NCI-H128 (cell line): ENCODE results near the gene ZHX3.
"Not testable (repeated sequence)": the region's sequence is repeated elsewhere in the genome, so short reads cannot be mapped to it uniquely, and the experiment has no call there.

Experiments used
- DNase-seq: peaks from one replicate; lab custom pipeline; 2025; ENCODE audit not compliant: unreplicated experiment; lab: John Stamatoyannopoulos, UW

ZHX3 gene

DNA sequence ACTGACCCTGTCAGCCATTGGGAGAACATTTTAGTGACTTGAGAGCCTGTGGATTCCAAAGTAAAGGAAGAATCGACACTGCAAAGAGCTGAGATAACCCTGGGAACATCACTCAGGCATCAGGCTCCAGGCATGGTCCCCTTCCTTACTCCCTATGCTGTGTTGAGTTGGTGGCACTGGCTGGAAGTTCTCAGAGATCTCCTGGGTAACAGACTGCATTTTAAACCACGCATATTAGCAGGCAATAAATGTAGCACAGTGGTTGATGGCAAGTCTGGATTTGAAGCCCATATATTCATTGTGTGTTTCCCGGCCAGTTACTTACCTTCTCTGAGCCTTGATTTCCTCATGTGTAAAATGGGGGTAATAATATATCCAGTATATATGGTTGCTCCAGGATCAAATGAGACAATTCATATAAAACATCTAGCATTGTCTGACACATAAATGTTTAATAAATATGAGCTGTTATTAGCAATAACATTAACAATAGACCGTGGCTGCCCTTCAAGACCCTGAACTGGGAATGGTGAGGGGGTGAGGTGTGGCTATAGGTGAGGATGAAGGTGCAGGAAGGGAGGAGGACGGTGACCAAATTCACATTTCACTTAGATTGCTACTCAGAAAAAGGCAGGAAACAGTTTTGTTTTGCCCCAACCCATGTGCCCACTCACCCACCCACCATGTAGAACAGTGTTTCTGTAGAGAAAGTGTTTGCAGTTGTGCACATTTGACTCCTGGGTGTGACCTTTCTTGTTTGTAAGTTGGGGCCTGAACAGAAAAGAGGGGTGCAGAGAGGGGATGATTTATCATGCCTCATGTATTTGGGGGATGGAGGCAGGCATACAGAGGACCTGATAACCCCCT lies 178.1 kb downstream of the ZHX3 start:
- DNase-seq: no peak

DNA sequence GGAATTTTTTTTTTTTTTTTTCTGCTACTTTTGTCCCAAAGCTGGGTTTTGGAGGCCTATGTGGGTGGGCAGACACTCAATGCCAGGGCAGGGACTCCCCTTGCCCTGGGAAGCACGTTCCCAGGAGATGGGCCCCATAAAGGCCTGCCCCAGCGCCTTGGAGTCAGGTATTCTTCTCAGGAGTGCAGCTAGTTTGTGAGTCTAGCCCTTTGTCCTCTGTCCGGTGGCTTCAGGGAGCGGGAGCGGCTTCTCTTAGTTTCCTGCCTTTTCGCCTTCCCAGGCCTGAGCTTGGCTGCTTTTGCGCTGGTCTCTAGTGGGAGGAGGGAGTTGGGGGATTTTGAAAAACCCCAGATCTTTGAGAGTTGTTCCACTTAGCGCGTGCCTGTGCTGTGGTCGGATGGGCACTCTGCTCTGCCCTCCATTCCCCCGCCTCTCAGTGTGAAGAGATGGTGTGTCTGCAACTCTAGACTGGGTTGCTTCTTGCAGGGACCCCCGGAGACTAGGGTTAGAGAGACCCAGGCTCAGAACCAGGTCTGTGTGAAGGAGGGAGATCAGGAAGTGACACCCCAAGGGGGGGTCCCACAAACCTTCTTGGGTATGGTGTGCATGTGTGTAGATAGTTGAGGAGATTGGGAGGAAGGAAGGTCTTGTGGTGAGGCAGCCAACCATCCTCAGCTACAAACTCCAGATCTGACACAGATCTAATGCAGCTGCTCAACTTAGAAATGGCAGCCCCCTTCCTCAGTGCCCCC lies 178.9 kb downstream of the ZHX3 start:
- no peak for DNase-seq

DNA sequence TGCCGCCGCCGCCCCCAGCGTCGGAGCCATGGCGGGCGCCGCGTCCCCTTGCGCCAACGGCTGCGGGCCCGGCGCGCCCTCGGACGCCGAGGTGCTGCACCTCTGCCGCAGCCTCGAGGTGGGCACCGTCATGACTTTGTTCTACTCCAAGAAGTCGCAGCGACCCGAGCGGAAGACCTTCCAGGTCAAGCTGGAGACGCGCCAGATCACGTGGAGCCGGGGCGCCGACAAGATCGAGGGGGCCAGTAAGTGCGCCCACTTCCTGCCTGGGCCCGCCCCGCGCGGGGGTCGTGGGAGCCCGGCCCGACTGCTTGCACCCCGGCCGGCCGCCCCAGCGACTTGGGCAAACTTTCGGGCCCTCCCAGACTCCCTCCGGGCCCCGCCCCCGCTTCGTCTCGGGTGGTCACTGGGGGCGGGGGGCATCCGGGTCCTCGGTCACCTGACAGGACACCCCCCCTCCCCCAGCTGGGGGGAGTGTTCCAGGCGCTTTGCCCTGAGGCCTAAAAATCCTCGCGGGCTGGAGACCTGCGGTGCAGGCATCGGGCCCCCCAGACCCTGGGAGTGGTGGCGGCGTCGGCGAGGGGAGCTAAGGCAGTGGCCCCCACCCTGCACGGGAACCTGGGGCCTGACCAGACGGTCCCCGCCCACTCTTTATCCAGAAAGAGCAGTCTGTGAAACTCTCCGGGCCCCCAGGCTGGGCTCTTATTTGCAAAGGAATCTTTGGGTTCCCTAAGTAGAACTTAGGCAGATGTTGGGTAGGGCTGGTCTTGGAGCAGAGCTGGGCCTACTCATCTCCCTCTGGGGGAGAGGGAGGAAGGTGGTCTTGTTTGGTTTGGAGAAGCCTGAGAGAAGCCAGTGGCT lies 179.7 kb downstream of the ZHX3 start:
- DNase-seq: peak; percentile 28

DNA sequence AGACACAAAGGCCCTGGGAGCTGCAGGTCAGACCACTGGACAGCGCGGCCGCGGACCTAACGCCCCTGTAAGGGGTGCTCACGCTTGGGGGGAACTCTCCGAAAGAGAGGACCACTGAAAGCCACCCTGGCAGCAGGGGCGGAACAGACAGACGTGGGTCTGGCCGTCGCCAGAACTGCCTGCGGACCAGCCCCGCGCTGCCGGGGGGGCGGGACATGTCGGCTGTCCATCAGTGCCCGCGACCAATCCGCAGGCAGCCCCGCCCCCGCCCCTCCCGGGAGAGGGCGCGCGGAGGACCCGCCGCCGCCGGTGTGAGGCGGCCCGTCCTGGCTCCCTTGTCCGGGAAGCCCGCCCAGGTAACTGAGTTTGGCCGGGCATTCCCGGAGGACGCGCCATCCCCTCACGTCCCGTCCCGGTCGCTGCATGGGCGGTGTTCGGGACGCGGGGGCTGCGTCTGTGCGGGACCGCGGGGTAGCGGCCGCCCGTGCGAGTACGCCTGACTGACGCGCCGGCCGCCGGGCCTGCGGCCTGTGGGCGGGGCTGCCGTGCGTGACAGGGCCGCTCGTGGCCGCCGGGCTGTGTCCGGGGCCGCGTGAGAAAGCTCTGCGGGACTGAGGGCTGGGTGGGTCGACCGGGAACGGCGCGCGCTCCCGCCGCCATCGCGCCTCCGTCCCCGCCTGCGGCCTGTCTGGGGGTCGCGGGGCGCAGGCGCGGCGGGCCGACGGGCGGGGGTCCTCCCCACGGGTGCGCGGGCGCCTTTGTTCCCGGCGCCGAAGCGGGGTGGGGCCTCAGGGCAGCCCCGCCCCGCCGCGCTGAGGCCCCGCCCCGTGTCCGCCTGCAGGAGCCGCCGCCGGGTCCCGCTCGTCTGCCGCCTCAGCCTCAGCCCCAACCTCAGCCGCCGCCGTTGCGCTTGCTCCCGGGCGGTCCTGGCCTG lies 180.6 kb downstream of the ZHX3 start, which contains the start of gene PLCG1:
Gene PLCG1 (plus strand): TSS at position 864 of the 934 bp plus-strand sequence. CDS start 99 bp downstream, outside the sequence.
- peak; percentile 64 for DNase-seq

DNA sequence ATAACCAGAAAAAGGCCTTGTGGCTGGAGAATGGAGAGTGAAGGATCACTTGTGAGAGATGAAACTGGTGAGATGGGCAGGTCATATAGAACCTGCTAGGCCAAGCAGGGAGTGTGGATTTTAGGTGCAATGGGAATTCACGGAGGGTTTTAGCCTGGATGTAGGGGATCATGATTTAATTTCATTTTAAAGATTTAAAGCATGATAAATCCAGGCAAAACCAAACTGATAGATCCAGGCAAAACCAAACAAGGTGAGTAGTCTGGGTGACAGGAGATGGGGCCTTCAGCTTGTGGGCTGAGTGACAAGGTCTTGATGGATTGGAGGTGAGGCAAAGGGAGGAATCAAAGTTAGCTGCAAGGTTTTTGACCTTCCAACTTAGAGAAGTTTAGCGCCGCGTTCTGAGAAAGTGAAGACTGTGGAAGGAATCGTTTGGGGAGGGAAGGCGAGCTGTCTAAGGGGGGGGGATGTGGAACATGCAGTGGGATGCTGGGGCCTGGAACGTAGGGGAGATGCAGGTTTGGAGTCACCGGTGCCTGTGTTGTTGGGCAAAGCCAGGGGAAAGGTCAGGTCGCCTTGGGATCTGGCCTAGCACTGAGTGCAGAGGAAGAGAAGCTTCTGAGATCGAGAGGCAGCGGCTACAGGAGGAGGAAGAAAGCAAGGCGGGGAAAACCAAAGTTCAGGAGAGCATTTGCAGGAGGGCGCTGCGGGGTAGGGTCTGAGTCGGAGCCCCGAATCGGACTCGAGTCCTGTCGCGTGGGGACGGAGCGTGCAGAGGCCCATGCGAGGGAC lies 181.4 kb downstream of the ZHX3 start:
- DNase-seq: no peak

DNA sequence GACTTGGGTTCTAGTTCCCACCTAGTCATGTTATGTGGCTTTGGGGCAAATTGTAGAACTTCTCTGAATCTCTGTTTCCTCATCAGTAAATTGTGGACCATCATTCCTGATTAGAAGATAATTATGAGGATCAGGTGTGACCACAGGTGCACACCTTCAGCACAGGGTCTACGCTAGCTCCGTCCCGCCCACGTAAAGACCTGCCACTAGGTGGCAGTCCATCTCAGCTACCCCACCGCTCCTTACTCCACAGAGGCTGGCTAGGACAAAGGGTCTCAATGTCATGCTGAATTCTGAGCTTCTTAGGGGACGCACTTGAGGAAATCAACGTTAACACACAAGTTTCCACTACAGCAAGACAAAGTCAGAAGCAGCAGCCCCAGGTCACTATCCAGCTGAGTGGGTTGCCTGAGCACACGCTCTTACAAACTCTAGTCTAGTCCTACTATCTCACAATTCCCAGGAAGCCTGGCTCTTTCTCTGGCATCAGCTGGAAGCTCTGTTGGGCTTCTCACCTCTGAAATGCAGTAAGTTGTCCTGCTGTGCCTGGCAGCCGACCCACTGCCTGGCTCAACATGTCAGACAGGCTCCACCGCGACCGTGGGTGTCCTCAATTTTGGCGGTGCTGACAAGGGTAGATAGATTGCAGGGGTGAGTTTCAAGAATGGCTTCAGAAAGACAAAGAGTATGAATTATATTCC lies 182.2 kb downstream of the ZHX3 start:
- no peak for DNase-seq

DNA sequence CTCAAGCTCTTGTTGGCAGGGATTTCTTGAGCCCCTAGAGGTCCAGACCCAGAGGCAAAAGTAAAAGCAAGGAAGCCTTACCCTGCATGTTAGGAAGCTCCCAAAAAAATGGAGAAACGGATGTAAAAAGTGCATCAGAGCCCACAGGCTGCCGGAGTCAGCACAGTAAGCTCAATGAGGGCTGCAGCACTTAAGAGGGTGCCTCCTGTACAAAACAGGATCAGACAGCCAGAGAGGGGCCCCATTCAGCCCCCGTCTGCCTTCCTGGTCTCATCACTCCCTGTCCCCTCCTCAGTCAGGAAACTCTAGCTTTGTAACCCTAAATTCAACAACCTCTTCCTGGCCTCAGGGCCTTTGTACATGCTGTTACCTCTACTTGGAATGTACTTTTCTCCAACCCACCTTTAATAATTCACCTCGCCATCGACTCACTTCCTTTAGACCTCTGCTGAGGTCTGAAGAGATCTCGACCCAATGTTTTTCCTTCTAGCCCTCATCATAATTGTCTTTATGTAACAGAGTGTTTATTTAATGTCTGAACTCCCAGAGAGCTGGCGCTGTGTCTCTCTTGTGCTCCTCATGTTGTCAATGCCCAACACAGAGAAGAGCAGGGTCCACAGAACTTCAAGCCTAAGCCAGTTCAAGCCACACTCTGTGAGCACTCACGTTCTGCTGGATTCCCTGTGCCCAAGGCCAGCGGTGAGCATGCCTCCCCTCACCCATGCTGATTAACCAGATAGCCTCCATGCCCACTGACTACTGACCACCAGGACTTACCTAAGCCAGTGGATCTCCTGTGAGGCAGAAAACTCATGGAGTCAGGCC lies 183.0 kb downstream of the ZHX3 start:
- no peak for DNase-seq

DNA sequence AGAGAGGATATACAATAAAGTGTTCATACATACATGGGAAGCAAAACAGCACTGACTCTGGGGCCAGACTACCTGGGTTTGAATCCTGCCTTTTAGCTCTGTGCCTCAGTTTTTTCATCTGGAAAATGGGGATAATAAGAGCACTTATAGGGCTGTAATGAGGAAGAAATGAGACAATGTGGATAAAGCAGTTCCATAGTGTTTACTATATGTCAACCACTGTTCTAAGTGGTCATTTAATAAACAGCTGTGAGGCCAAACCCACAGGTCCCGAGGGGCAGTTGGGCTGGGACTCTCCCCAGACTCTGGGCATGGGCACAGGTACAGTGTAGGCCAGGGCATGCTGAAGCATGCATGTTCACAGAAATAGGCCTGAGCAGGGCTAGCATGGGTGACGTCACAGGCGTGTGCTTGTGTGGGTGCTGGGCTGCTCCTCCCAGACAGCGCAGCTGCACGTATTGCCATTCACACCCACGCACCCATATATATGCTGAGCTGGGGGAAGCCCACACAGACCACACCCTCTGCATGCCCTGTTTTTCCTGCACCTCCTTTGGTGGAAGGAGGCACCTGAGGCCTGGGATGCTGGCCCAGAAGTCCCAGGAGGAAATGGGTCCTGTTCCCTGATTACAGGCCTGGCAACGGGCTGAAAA lies 183.7 kb downstream of the ZHX3 start:
- no peak for DNase-seq

DNA sequence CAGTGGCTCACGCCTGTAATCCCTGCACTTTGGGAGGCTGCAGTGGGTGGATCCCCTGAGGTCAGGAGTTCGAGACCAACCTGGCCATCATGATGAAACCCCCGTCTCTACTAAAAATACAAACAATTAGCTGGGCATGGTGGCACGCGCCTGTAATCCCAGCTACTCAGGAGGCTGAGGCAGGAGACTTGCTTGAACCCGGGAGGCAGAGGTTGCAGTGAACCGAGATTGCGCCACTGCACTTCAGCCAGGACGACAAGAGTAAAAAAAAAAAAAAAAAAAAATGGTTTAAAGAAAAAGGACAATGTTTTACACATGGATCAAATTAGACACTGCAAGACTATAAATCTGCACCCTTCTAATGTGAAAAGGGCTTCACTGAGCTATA lies 185.1 kb downstream of the ZHX3 start:
- not testable (repeated sequence) for DNase-seq

DNA sequence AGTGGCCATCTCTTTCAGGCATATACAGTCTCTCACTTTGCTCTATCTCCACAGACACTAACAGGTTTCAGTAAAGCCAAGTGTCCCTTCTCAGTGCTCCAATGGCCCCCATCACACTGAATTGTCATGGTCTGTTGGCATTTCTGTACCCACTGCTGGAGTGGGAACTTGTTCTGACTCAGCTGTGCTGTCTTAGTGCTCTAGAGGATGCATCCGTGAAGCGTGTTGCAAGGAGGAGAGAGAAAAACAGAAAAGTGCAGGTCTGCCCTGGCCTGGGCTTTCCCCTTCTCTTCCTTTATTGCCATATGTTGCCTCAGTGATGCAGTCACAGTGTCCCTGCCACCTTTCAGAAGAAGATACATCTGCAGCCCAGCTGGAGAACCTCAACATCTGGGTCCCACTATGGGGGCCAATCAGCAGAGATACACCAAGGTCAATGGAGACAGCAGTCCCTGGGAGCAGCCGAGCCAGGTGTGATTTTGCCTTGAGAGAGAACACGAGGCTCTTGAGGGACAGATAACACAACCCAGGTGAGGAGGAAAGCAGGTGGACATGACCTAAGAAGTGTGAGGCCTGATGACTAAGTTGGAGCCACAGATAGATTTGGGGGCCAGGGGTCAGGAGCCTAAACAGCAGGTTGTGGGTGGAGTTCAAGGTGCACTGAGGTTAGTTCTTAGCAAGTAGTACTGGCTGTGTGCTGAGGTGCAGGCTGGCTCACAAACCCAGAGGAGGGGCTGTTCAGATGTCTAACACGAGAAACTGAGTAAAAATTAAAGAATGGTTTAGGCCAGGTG lies 185.7 kb downstream of the ZHX3 start:
- no peak for DNase-seq
